NCI-H345 treated with DMSO at 0.1 percent for 48 hours (cell line): ENCODE results near the gene ADCY5.

Source experiments
- DNase-seq: peaks from one replicate; lab custom pipeline; 2025; ENCODE audit not compliant: unreplicated experiment; lab: John Stamatoyannopoulos, UW

ADCY5 gene

DNA sequence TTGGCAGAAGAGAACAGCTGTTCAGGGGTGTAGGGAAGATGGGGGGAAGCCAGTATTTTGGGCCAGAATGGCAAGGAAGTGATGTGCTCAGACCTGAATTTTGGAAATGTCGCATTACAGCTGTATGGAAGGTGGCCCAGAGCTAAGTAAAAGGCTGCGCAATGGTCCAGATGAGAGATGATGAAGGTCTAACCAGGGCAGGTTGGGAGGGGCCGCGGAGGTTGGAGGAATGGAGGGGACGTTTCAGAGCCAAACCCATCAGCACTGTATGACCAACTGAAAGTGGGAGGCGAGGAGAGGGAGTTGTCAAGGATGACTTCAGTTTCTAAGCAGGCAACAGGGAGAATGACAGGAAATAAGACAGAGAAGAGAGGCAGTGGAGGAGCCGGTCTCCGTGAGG is 60.8 kb downstream of the ADCY5 start:
- DNase-seq: no peak

DNA sequence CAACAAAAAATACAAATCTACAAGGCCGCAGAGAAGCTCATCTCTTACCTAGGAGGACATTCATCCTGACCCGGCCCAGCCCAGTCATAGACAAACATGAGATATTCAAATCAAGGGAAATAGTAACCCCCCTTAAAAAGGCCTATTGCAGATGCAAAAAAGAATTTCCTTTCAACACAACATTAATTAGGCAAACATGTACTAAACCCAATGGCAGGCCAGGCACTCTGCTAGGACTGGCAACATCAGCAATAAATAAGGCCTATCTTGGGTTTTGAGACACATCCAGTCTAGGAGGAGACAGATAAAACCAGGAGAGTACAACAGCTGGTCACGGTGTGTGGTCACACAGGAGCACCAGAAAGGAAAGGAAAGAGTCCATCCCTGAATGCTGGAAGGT is 61.4 kb downstream of the ADCY5 start:
- DNase-seq: no peak

- no peak for DNase-seq
Observed at GRCh38 chr3:123386477-123387040, 62.3 kb downstream of the ADCY5 start.

GRCh38 chr3:123385981-123386380 is 62.9 kb downstream of the ADCY5 start:
- no peak for DNase-seq

DNA sequence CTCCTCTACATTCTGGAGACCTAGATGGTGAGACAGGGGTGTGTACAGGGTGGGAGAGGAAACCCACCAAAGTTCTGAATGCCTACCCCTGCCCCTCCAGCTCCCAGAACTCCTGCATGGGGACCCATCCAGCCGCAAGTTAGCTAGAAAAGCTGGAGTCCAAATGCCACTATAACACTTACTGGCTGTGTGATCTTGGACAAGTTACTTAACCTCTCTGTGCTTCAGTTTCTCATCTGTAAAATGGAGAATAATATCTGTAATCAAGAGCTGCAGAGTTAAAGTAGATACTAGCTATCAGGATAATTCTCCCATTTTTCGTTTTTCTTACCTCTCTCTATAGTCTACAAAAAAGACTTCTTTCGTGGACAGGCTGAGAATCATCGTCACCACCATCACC is 63.4 kb downstream of the ADCY5 start:
- no peak for DNase-seq

- no peak for DNase-seq
Observed at GRCh38 chr3:123385001-123385401, 63.9 kb downstream of the ADCY5 start.

DNA sequence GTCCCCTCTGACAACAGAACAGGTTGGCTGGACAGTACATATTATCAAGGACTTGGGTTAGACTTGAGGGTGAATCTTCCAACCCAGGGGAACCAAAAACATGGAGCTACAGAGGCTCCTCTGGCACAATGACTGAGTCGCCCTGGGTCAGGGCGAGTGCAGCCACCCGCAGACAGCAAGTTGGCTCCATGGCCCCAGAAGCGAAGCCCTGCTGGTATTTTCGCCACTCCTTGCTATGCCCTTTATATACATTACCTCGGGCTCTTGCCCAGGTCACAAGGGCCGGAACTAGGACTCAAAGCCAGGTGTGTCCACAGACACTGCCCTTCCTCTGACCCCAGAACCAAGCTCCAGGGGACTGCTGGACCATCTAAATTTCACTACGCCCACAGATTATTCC is 64.6 kb downstream of the ADCY5 start:
- no peak for DNase-seq

GRCh38 chr3:123383091-123384053 is 65.5 kb downstream of the ADCY5 start:
- no peak for DNase-seq

DNA sequence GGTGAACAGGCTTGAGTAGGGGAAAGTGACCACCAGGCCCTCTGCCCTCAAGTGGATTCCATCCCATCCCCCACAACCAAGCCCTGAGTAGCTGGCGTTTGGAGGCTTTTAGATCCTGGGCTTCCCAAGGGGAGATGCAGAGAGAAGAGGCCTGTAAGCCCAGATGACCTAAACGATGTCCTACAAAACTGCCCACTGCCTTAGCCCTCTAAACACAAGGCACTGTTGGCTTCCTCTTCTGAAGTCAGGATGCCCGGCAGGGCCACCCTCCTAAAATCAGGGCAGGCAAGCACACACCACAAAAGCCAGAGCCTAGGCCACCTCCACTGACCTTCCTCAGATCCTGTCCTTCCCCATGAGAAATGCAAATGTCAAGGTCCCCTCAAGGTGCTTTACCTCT is 68.6 kb downstream of the ADCY5 start:
- no peak for DNase-seq

DNA sequence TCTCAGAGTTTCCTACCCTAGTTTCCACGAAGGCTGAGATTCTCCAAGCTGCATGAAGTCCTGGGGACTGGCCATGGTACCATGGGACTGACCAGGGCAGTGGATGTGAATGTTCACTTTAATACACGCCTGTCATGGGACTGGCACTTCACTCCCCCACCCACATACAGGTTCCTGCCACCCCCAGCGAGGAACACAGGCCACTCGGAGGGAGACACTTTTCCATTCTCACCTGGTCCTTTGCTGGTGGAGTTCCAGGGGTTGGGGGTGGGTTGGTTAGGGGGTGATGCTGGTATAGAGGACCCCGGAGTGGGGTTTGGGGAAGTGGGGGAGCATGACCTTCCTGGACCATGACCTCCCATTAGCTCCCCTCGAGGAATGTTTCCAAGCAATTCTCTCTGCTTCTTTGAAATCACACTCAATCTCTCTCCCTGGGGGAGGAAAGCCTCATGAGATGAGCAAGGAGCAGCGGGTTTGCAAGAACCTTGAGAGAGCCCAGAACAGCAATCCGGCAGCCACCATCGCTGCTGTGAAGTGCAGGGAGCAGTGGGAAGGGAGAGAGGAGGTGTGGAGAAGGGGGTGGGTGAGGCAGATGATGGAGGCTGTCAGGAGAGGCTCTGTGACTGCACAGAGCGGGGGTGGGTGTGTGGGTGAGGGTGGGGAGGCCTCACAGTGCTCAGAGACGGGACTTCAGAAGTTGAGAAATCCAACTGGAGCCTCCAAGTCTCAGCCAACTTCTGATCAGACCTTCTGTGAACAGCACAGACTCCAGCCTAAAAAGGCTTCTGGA is 69.7 kb downstream of the ADCY5 start:
- no peak for DNase-seq

GRCh38 chr3:123378409-123378915 is 70.4 kb downstream of the ADCY5 start:
- DNase-seq: no peak

DNA sequence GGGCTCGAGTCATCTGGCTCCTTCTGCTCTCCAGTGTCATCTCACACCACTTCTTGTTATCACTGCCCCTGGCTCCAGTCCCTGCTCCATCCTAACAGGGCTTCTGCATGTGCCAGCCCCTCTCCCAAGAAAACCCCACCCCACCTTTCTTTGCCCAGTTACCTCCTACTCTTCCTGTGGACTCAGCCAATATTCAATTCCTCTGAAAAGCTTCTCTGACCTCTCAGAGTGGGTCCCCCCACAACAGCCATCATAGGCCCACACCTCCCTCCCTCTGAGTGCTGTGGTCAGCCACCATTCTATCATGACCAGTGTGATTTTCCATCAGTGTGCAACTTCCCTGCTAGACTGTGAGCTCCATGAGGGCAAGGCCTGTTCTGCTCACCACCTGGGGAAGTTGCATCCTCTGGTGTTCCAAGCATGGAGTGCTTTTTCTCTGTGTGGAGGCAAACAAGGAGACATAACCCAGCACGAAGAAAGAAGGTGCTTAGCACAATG is 71.6 kb downstream of the ADCY5 start:
- DNase-seq: no peak

GRCh38 chr3:123376451-123377242 is 72.2 kb downstream of the ADCY5 start:
- no peak for DNase-seq

DNA sequence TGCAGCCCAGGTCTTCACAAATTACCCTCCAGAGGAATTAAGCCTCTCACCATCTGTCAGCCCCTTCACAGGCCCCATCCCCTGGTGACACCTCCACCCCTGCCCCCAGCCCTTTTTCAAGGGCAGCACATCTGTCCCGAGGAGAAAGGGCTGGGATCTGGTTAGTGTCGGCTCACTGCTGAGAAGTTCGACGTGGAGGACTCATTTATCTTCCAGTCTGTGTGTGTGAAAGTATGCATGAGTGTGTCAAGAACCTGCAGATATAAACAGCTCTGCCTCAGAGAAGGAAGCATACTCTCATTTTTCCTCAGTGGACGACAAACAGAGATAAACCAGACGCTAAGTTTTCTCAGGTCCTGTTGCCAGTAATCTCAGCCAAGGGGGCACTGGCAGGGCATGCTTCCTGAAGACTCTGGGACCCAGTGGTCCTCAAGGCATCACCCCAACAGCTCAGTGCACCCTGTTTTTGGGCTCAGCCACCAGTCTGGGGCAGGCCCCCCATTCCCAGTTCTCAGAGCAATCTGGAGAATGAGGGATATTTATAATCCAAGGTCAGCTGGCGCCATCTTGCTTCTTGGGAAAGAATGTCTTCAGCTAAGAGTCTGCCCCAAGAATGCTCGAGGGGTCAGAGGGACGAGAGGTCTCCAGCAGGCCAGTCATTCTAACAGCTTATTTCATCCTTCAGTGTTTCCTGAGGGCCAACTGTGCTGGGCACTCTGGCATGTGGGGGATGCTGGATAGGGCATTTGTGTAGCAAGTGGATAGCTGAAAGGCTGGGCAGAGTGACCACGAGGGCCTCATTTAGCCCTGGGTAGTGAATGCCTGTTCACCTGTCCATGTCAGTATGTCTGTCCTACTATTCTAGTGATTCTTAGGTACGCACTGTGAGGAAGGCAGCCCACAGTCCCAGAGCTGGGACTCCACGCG is 73.6 kb downstream of the ADCY5 start:
- DNase-seq: no peak

GRCh38 chr3:123374016-123374415 is 74.9 kb downstream of the ADCY5 start:
- no peak for DNase-seq

GRCh38 chr3:123373474-123373987 is 75.4 kb downstream of the ADCY5 start:
- DNase-seq: no peak

GRCh38 chr3:123372686-123373473 is 76.0 kb downstream of the ADCY5 start:
- DNase-seq: no peak

- DNase-seq: no peak
Observed at GRCh38 chr3:123371859-123372685, 76.8 kb downstream of the ADCY5 start.
